Kasumi-1 (cell line): ENCODE measurements around the gene MB.
A peak's percentile ranks its signal among the peaks of the same experiment; 100 is the strongest.

ENCODE experiments used
- DNase-seq, 2 experiments: peaks; one replicate each; lab custom pipeline; 2025; lab: John Stamatoyannopoulos, UW

The MB gene

GRCh38 chr22:35593891-35594470, 23.1 kb downstream of the MB start:
- no peak for DNase-seq

DNA sequence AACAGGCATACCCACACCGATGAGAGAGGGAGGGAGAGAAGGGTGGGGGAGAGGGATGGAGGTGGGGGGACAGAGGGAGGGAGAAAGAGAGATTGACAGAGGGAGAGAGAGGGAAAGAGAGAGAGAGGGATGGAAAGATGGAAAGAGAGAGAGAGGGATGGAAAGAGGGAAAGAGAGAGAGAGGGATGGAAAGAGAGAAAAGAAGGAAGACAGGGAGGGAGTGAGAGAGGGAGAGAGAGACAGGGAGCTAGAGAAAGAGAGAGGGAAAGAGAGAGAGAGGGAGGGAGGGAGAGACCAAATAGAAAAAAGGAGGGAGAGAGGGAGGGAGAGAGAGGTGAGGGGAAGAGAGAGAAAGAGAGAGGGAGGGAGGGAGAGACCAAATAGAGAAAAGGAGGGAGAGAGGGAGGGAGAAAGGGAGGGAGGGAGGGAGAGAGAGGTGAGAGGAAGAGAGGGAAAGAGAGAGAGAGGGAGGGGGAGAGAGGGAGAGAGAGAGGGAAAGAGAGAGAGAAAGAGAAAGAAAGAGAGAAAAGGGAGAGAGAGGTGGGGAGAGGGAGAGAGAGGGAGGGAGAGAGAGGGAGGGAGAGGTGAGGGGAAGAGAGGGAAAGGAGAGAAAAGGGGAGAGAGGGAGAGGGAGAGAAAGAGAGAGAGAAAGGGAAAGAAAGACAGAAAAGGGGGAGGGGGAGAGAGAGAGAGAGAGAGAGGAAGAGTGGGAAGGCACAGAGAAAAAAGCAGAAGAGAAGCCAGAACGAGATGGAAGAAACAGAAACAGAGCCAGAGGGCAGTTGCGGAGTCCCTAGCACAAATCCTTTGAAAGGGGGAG, 23.8 kb downstream of the MB start:
- no peak for DNase-seq

- no peak for DNase-seq
Observed at GRCh38 chr22:35592418-35592967, 24.6 kb downstream of the MB start.

- no peak for DNase-seq
Observed at GRCh38 chr22:35591714-35592417, 25.3 kb downstream of the MB start.

DNA sequence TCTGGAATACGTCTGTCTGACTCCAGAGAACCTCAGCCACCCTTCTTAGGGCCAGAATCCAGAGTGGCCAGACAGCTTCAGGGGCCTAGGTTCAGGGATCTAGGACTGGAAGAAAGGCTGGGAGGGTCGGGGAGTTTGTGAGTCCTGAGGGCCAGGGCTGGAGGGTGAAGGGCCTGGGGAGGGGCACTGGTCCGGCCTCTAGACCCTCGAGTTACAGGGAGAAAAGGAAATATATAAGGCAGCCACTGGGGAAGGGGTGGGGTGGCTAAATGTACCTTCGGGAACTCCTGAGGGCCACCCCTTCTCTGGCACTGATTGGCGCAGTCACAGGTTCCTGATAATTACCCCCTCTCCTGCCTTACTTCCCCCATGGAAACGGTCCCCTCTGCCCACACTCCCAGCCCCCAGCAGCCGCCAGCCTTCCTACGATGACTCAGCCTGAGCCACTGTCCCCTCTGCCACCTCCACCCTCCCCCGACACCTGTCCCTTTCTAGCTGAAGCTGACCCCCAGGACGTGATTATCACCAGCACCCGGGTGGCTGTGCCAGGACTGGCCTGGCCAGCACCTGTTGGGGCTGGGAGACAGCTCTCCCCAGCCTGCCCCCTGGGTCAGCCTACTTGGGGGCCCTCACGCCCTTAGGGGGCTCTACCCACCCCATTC, 26.4 kb downstream of the MB start:
- DNase-seq = no peak

GRCh38 chr22:35589756-35590093, 27.4 kb downstream of the MB start:
- DNase-seq = no peak

DNA sequence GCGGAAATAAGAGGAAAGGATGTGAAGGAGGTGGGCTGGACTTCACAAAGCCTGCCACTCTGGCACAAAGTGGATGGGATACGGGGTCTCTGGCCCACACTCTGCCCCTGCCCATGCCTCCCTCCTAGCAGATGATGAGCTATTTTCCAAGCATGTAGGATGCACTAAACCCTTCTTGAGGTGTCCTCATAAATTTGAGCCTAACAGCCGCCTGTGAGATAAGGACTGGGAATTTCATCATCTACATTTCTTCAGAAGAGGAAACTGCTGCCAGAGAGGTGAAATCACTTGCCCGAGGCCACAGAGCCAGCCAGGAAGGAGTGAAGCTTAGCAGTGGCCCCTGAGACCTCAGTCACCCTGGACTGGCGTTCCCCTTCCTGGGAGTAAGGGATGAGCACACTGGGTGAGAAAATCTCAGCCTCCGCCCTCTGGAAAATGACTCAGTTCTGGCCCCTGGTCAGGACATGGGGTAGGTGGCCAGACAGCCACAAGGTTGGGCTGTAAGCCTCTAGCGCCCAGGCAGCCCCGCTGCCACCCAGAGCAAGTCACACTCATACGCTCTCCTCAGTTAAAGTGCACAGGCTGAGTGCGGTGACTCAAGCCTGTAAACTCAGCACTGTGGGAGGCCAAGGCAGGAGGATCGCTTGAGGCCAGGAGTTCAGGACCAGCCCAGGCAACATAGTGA, 27.9 kb downstream of the MB start:
- peak; percentile 4 to 16 for DNase-seq

- DNase-seq = no peak
Observed at GRCh38 chr22:35587896-35588295, 29.2 kb downstream of the MB start.

DNA sequence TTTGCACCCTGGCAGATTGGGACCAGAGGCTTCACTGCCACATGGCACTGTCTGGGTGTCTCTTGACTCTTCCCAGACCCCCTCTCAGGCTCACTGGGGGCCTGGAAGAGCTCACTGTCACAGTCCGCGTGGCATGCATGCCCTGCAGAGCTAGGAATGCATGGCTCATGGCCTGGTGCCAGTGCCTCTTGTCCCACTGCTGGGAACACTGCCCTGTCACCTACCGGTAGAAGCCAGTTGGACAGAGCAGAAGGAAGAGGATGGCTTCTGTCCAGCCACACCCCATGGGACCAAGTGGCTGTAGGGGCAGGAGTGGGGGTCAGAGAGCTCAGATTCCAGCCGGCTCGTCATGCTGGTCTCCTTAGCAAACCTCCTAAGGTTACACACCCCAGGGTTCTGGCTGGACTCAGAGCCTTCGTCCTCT, 29.7 kb downstream of the MB start:
- no peak for DNase-seq

DNA sequence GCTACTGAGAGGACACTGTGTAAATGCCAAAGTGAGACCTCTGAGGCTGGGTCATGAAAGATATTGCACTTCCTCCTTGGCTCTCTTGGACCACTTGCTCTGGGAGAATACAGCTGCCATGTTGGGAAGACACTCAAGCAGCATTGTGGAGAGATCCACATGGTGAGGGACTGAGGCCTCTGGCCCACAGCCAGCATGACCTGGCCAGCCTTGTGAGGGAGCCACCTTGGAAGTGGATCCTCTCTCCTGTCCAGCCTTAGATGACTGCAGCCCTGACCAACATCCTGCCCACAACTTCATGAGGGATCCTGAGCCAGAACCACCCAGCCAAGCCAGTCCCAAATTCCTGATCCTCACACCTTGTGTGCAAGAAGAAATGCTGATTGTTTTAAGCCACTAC, 30.4 kb downstream of the MB start:
- no peak for DNase-seq

GRCh38 chr22:35582861-35583670, 34.1 kb downstream of the MB start:
- peak; percentile 54 to 71 for DNase-seq

DNA sequence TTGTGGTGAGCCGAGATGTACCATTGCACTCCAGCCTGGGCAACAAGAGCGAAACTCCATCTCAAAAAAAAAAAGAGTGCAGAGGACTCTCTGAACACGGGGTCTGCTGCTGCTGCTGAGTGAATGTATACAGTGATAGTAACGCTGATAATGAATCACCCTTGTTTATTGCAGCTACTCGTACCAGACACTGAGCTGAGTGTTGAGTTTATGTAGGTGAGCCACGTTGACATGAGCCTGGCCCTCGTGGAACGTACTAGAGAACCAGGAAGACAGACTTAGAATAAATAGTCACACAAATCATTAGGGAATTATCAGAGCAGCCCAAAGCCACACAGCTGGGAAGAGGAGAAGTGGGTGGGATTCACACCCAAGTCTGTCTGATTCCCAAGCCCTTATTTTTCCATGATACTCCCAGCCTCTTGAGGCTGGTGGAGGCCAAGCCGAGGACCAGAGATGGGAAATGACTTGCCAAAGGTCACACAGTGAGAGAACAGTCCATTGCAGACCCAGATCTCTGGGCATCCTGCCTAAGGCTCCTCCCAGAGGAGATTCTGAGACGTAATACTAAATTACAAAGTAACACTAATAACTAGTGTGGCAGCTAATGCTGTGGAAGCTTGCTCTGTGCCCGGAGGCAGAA, 34.8 kb downstream of the MB start:
- DNase-seq = no peak

DNA sequence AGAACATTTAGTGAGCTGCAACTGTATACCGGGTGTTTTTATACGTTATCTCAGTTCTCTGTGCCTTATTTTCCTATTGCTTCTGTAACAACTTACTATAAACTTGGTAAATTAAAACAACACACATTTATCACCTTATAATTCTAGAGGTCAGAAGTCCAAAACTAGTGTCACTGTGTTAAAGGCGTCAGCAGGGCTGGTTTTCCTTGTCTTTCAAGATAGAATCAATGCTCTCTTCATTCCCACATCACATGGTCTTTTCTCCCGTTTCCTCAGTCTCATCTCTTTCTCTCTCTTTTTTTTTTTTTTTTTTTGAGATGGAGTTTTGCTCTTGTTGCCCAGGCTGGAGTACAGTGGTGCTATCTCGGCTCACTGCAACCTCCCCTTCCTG, 36.1 kb downstream of the MB start:
- DNase-seq = no peak

- no peak for DNase-seq
Observed at GRCh38 chr22:35580351-35581022, 36.6 kb downstream of the MB start.

- DNase-seq = no peak
Observed at GRCh38 chr22:35578836-35579575, 38.1 kb downstream of the MB start.

DNA sequence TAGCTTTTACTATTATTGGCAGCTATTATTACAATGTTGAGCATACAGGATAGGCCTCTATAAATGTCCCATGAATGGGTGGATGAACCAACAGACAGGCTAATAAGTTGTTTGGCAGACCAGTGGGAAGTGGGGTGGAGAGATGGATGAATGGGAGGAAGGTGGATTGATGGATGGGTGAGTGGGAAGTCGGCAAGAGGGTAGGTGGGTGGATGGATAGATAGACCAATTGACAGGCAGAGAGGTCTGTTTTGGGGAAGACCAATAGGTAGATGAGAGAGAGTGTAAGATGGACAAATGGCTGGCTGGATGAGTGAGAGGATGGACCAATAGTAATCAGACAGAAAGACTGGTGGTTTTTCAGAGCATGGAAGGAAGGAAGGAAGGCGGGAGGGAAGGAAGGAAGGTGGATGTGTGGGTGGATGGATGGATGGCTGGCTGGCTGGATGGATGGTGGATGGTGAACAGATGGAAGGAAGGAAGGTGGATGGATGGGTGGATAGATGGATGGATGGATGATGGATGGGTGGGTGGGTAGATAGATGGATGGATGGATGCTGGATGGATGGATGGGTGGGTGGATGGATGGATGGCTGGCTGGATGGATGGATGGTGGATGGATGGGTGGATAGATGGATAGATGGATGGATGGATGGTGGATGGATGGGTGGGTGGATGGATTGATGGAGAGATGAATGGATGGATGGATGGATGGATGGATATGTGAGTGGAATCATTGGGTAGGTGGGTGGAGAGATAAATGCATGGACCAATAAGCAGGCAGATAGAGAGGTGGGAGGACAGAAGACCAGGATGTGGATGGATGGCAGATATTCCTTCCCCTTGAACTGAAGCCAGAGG, 39.1 kb downstream of the MB start:
- no peak for DNase-seq

- no peak for DNase-seq
Observed at GRCh38 chr22:35576671-35577070, 40.5 kb downstream of the MB start.

- no peak for DNase-seq
Observed at GRCh38 chr22:35575116-35575748, 41.9 kb downstream of the MB start.
